Vagina (tissue), 2 donors: ENCODE data around the gene CACNA1D. TPM values are rescaled to one million over a fixed set of nuclear protein-coding genes. Genes with fewer than 3 reads are reported as not detected.

Source experiments
- DNase-seq, 2 donors: peaks; one replicate each; pipeline ENCODE4 v3.0.0-alpha.2; 2017; ENCODE audit errors: extremely low spot score in 2 of 2
- H3K27ac ChIP-seq: fragments of 200-600 bp; sonication (generic); one replicate; pipeline ENCODE4 v1.5.1; 2019
- H3K27me3 ChIP-seq: fragments of 200-600 bp; sonication (generic); one replicate; pipeline ENCODE4 v1.5.1; 2019
- H3K36me3 ChIP-seq, 2 donors: fragments of 200-600 bp; sonication (generic); one replicate each; pipeline ENCODE4 v1.5.1; 2017 to 2019
- H3K4me1 ChIP-seq: fragments of 200-600 bp; sonication (generic); one replicate; pipeline ENCODE4 v1.5.1; 2019
- H3K4me3 ChIP-seq, 2 donors: fragments of 200-600 bp; sonication (generic); 1 replicate in 1 of 2; 2 replicates in 1 of 2; pipeline ENCODE4 v1.5.1; 2016 to 2019
- H3K9me3 ChIP-seq: fragments of 200-600 bp; sonication (generic); one replicate; pipeline ENCODE4 v1.5.1; 2019
- CTCF ChIP-seq, 3 experiments: fragments of 450-650 bp in 2 of 3; fragments of 200-600 bp in 1 of 3; sonication (generic) in 1 of 3; IDR thresholded peaks; one replicate each; pipeline ENCODE4 v1.5.1; 2017 to 2019; ENCODE audit warnings: antibody characterized with exemption in 3 of 3, mild to moderate bottlenecking in 2 of 3, moderate library complexity in 2 of 3
- POLR2A ChIP-seq, 2 donors: fragments of 450-650 bp; IDR thresholded peaks; one replicate each; pipeline ENCODE4 v1.6.1; 2017; ENCODE audit warnings: antibody characterized with exemption in 2 of 2, mild to moderate bottlenecking in 2 of 2, moderate library complexity in 2 of 2
- POLR2AphosphoS5 ChIP-seq, 2 donors: sonication (generic); formaldehyde crosslinking; IDR thresholded peaks; one replicate each; pipeline ENCODE4 v1.9.0; 2017; ENCODE audit warnings: antibody characterized with exemption in 2 of 2, mild to moderate bottlenecking in 2 of 2, low read depth in 1 of 2; ENCODE audit not compliant: insufficient read depth in 1 of 2
- intact Hi-C: fragments of 100-400 bp; cut with DNase I; formaldehyde crosslinking; loops from one replicate; pipeline ENCODE4 v1.15.1; 2023
- total RNA-seq: library from RNA; depleted of rRNA; stranded (reverse); fragments of >200 nt; gene quantifications from one replicate; pipeline ENCODE4 v1.2.3, GENCODE V29; 2016

The CACNA1D gene
- total RNA-seq, 1 donor from 2014 or later: 0.74 TPM

- Histone ChIP-seq H3K27me3 (no peaks in the 10 kb centered on the region), H3K4me3 (no peak overlapping the region), H3K9me3 (no peaks in the 10 kb centered on the region), H3K36me3 (no peaks in the 10 kb centered on the region), H3K4me1 (no peaks in the 10 kb centered on the region), H3K27ac (no peak overlapping the region)
- no peak for TF ChIP-seq POLR2AphosphoS5 (IDR thresholded peaks at IDR 0.05; ENCODE audit: insufficient read depth in 1 of 2, low read depth in 1 of 2)
- TF ChIP-seq CTCF (IDR thresholded peaks at IDR 0.05): no peak
- no peak for TF ChIP-seq POLR2A (IDR thresholded peaks at IDR 0.05)
- DNase-seq: peak in 1 of 2 donors; percentile 56
- intact Hi-C loops: no loop called here
Measured at GRCh38 chr3:53709256-53709655, 214.8 kb downstream of the CACNA1D start.

- H3K36me3 ChIP-seq: no peaks in the 10 kb centered on the region
- peak; percentile 62 to 87 for DNase-seq
- H3K4me1 ChIP-seq: no peaks in the 10 kb centered on the region
- TF ChIP-seq POLR2A (IDR thresholded peaks at IDR 0.05) (no peak), CTCF (IDR thresholded peaks at IDR 0.05) (peak; percentile 63 to 80 (median 77))
- no peaks in the 10 kb centered on the region for H3K27me3 ChIP-seq
- H3K4me3 ChIP-seq: no peak overlapping the region
- no peak overlapping the region for H3K27ac ChIP-seq
- no peaks in the 10 kb centered on the region for H3K9me3 ChIP-seq
- intact Hi-C loops: no loop called here
Measured at GRCh38 chr3:53709860-53710674, 215.7 kb downstream of the CACNA1D start.

GRCh38 chr3:53711387-53711786, 217.0 kb downstream of the CACNA1D start:
- TF ChIP-seq POLR2A (IDR thresholded peaks at IDR 0.05) (no peak), CTCF (IDR thresholded peaks at IDR 0.05) (no peak), POLR2AphosphoS5 (IDR thresholded peaks at IDR 0.05; ENCODE audit: insufficient read depth in 1 of 2, low read depth in 1 of 2) (no peak)
- no peaks in the 10 kb centered on the region for H3K27me3 ChIP-seq
- intact Hi-C loops: no loop called here
- H3K4me1 ChIP-seq: no peaks in the 10 kb centered on the region
- no peaks in the 10 kb centered on the region for H3K36me3 ChIP-seq
- H3K27ac ChIP-seq: no peak overlapping the region
- DNase-seq: no peak
- no peak overlapping the region for H3K4me3 ChIP-seq
- H3K9me3 ChIP-seq: no peaks in the 10 kb centered on the region

DNA sequence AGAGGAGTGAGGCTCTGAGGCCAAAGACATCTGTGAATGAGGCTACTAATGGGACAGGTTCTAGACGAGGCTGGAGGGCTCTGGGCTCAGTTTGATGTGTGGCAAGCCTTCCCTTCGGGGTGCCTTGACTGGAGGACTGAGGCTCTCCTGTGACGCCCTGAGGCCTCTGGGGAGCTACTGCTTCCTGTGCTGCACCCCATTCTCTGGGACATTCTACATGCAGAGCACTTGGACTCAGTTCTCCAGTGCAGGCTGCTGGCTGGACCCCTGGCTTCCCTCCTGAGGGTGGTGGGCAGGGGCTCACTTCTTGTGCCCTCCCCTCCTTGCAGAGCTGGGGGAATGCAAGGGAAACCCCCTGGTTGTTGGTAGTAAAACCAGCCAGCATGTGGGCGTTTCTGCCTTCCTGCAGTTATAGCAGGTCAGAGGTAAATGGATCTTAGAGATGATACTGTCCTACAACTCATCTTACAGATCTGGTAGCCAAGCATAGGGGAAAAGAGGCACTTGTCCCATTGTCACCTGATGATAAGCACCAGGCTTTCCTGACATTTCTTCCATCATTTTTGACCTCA, 218.5 kb downstream of the CACNA1D start:
- Histone ChIP-seq H3K4me1 (no peaks in the 10 kb centered on the region), H3K9me3 (no peaks in the 10 kb centered on the region), H3K27me3 (no peaks in the 10 kb centered on the region), H3K27ac (no peak overlapping the region), H3K36me3 (no peaks in the 10 kb centered on the region), H3K4me3 (no peak overlapping the region)
- intact Hi-C loops: no loop called here
- TF ChIP-seq CTCF (IDR thresholded peaks at IDR 0.05) (no peak), POLR2AphosphoS5 (IDR thresholded peaks at IDR 0.05; ENCODE audit: insufficient read depth in 1 of 2, low read depth in 1 of 2) (no peak), POLR2A (IDR thresholded peaks at IDR 0.05) (no peak)
- no peak for DNase-seq

DNA sequence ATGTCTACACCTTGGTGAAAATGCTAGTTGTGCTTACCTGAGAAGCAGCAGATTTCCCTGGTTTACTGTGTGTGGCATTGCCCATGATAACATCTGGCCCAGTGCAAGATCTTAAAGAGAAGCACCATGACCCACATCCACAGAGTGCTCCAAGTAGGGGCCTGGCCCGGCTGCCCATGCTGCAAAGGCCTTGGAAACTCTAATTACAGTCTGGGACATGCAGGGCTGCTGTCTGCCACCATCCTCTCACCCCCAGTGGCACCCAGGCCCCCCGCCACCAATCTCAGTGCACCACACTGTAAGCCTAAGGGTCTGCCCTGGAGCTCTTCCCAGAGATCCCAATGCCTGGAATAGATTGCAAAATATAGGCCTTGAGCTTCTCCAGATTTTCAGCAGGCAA, 219.2 kb downstream of the CACNA1D start:
- DNase-seq: no peak
- intact Hi-C loops: no loop called here
- H3K4me1 ChIP-seq: no peaks in the 10 kb centered on the region
- H3K4me3 ChIP-seq: no peak overlapping the region
- H3K36me3 ChIP-seq: no peaks in the 10 kb centered on the region
- H3K9me3 ChIP-seq: no peaks in the 10 kb centered on the region
- no peak overlapping the region for H3K27ac ChIP-seq
- TF ChIP-seq POLR2A (IDR thresholded peaks at IDR 0.05) (no peak), POLR2AphosphoS5 (IDR thresholded peaks at IDR 0.05; ENCODE audit: insufficient read depth in 1 of 2, low read depth in 1 of 2) (no peak), CTCF (IDR thresholded peaks at IDR 0.05) (no peak)
- H3K27me3 ChIP-seq: no peaks in the 10 kb centered on the region
